ENCODE measurements around the gene FBRSL1.

FBRSL1 gene

DNA sequence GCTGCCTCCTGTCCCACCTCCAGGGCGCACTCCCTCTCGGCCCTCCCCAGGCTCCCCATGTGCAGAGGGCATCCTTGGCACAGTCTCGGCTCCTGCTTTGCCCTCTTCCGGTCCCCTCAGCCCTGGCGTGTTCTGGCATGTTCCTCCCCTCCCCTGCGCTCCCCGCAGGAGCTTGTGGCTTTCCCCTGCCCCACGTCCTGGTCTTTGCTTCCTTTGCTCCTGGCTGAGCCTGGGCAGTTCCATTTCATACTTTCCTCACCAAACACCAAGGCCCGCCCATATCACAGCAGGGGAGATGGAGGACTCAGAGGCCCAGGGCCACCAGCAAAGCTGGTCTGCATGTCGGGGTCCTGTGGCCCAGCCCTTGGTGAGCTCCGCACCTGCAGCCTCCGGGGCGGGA is 56.0 kb downstream of the FBRSL1 start:
- DNase-seq: no peak

DNA sequence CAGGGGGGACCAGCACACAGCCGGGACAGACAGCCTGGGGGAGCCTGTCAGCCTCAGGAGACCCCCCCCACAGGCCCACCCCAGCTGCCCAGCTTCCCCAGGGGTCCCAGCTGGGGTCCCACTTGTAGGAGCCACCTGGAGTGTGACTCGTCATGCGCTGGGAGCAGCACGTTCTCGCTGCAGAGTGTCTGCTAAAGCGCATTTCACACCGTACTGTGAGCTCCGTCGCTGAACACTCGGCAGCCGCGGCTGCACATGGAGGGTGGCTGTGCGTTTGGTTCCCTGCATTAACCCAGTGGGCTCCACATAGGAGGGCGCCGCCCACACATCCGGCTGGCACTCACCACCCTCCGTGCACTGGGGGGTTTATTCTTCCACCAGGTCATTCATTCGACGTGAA is 56.7 kb downstream of the FBRSL1 start:
- no peak for DNase-seq

DNA sequence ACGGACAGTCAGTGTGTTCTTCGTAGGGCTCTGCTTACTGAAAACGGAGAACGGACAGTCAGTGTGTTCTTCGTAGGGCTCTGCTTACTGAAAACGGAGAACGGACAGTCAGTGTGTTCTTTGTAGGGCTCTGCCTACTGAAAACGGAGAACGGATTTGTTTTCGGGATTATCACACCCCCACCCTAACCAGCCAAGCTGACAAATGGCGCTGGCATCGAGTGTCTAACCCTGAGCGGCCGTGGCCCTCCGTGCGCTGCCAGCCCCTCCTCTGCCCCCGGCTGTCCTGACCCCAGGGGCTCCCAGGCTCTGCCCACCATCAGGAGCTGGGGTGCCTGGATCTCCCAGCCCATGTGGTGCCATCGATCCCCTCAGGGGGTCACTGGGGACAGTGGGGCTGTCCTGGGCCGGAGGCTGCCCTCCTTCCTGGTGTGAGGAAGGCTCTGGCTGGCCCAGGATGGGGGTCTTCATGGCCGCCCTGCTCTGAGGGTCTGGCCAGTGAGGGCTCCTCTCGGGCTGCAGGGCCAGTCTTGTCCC is 57.3 kb downstream of the FBRSL1 start:
- no peak for DNase-seq

DNA sequence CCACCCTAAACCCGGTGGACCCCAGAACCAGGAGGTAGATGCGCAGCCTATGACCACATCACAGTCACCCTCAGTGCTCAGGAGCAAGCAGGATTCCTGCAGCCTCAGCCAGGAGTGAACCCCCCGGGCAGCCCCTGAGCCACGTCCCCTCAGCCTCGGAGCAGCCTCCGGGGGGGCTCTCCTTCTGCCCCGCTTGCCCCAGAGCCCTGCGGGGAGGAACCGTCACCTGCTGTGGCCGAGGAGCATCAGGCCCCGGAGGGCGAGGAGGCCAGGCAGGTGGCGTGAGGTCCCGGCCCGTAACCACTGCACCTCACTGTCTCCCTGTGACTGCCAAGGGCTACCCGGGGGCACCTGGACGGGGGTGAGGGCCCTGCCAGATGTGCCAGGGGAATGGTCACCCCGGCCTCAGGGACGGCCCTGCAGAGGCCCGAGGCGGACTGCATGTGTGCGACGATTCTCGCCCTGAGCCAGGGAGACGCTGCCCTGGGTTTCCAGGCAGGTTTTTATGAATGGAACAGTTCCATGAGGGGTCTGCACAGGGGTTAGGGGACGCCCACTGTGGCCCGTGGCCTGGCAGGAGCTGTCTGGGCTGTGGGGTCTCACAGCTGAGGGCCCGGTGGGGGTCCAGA is 58.6 kb downstream of the FBRSL1 start:
- no peak for DNase-seq

DNA sequence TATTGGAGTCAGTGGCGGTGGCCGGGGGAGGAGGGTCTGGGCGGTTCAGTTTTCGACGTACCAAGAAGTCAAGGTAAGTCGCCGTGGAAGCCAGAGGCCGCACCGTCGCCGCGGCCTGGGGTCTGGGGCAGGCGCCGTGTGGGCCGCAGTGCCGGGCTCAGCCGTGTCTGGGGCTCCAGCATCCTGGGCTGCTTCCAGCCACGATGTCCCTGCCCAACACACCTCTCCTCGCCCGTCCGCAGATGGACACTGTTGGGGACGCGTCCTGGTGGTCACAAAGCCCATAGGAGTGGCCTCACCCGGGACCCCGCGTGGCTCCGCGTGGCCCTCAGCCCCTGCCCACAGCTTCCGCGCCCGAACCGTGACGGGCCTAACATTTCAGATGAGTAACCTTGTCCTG is 59.1 kb downstream of the FBRSL1 start:
- no peak for DNase-seq

DNA sequence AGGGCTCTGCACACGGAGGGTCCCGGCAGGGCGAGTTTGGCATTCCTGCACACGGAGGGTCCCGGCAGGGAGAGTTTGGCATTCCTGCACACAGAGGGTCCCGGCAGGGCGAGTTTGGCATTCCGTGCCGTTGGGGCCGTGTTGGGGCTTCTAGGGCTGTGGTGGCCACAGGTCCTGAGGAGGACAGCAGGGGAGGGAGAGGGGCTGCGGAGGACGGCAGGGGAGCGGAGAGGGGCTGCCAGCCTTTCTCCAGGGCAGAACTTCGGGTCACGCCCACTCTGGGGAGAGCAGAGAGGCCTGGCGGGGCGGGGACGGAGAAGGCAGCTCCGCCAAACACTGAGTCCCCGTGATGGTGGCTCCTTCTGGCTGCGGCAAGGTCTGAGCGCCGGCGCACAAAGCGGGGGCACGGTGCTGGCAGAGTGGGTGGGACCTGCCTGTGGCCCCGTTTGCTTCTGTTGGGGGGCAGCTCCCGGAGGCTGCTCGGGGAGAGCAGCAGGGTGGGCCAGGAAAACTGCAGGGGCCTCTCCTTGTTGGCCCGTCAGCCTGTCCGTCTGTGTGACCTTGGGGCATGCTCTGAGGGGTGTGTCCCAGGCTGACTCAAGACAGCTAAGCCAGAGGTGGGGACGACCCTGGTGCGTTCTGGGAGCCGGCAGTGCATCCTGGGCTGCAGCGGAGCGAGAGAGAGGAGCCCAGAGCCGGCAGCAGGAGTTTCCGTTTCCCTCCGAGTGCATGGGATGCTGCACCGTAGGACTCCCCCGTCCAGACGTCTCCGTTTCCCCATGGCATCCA is 60.3 kb downstream of the FBRSL1 start:
- DNase-seq: peak; percentile 19

DNA sequence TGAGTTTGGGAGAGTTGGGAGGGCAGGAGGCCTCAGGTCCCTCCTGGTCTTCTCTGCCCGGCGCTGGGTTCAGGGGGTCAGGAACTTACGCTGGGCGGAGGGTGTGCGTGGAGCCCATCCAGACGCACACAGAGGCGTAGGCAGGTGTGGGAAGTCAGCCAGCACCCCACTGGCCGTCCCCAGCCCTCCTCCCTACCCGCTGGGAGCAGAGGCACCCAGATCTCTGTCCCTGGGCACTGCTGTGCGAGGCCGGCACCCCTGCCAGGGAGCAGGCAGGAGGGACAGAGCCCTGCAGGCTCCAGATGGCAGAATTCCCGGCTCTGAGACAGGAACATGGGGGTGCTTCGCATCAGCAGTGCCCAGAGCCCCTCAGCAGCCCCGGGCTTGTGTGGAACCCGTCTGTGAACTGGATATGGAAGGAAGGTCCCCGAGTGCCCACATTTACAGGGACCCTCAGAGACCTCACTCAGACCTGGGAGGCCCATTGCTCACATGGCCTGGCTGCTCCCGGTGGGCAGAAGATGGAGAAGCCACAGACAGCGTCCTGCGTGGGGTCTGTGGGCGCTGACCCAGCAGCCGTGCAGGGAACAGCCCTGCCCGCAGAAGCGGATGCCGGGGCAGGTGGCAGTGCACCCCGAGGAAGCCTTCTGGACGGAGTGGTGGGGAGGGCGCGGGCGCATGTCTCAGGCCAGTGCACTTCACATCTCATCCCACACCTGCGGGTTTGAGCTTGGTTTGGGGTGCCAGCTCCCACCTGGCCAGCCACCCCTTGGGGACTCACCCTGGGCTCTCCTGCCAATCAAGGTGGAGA is 61.1 kb downstream of the FBRSL1 start:
- DNase-seq: no peak

DNA sequence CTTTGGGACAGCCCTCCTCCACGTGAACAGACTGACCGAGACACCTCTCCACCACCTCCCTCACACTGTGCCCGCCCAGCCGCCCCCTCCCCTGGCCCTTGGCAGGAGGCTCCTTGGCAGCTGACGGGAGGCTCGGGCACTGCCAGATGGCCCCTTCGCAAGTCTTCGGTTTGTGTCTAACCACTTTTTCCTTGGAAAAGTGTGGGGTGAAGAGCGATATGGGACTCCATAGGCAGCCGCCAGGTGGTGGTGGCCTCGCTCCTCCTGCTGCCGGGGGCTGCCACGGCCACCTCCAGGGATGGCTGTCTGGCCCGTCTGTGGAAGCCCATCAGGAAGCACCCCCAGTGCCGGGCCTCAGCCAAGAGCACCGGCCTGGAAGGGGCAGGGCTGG is 61.7 kb downstream of the FBRSL1 start:
- no peak for DNase-seq

DNA sequence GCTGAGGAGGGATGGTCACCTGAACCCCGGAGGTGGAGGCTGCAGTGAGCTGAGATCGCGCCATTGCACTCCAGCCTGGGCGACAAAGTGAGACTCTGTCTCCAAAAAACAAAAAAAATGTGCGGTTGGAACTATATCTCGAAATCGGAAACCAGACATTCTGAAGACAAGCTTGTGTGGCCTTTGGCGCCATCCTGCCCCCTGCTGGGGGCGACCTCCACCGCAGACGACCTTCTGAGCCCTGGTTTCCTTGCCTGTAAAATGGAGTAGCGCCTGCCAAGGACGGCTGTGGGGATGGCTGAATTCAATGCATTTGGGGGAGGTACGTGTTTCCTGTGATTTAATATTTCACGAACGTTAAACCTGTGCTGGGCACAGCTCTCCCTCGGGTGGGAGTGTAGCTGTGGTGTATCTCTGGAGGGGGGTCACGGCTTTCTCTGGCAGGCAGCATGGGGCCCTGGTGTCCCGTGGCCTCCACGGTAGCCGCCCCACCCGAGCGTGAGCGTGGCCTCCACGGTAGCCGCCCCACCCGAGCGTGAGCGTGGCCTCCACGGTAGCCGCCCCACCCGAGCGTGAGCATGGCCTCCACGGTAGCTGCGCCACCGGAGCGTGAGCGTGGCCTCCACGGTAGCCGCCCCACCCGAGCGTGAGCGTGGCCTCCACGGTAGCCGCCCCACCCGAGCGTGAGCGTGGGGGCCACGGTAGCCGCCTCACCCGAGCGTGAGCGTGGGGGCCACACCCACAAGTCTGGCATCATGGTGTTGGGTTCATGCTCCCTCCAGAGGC is 65.1 kb downstream of the FBRSL1 start:
- no peak for DNase-seq

DNA sequence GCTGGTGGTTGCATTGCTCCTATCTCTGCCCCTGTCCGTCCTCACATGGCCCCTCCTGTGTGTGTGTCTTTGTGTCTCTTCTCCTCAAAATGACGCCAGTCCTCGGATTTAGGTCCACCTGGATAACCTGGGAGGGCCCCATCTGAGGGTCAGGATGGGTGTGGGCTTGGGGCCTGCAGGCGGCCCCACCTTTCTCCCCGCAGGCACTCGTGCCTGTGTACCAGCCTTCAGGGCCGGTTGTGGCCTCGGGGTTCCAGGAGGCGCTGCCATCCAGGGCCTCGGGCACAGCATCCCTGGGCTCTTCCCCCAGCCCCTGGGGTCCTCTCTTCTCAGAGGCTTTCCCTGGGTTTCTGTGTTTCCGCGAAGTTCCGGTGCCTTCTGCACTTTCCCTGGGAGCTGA is 65.7 kb downstream of the FBRSL1 start:
- DNase-seq: no peak

DNA sequence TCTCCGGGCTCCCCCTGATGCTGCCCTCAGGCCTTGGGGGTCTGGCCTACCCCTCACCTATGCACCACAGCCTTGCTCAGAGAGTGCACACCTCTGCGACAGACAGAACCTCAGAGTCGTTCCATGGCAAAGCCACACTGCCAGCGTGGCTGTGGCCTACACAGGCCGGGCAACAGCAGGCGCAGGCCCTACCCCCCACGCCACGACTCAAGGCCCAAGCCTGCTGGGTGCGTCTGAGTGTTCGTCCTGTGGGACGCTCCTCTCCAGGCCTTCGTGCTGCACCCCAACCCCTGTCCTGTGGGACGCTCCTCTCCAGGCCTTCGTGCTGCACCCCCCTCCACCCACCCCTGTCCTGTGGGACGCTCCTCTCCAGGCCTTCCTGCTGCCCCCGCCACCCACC is 66.3 kb downstream of the FBRSL1 start:
- DNase-seq: no peak

DNA sequence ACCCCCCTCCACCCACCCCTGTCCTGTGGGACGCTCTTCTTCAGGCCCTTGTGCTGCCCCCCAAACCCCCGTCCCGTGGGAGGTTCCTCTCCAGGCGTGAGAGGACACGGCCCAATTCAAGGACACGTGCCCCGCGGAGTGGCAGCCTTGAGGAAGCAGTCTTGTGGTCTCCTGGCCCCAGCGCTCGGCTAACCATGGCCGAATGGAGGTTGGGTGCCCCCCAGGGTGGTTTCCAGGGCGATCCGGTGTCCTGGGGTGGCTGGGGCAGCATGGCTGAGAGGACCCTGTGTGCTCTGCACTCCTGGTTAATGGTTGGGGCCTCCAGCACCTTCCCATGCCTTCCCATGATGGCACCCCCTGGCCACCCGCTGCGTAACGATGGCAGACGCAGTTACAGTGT is 66.8 kb downstream of the FBRSL1 start:
- no peak for DNase-seq

DNA sequence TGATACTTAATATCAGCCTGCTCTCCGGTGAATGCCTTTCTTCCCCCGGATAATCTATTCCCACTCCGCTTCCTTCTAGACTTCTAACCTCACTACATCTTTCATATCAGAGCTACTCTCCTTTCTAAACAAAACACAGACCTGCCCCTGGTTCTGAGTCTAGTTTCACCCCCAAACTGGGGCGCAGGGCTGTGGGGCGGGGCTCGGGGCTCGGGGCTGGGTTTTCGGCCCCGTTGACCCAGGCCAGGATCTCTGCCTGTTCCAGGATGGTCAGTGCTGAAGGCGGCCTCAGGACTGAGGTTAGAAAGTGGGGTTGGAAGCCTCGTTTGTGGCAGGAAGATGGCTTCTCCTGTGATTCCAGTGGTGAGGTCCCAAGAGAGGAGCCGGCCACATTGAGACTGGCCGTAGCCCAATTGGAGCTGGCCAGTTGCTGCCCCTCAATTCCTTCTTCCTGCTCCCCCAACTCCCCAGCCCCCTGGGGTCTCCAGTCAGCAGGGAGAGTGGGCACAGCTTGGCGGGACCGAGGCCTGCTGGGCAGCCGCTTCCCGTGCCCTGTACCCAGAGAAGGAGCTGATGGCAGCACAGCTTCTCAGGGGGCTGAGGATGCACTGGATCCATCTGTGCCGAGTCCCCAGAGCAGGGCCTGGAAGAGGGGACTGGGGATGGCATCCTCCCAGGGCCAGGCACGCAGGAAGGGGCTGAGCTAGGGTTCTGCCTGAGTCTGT is 67.5 kb downstream of the FBRSL1 start:
- DNase-seq: no peak

DNA sequence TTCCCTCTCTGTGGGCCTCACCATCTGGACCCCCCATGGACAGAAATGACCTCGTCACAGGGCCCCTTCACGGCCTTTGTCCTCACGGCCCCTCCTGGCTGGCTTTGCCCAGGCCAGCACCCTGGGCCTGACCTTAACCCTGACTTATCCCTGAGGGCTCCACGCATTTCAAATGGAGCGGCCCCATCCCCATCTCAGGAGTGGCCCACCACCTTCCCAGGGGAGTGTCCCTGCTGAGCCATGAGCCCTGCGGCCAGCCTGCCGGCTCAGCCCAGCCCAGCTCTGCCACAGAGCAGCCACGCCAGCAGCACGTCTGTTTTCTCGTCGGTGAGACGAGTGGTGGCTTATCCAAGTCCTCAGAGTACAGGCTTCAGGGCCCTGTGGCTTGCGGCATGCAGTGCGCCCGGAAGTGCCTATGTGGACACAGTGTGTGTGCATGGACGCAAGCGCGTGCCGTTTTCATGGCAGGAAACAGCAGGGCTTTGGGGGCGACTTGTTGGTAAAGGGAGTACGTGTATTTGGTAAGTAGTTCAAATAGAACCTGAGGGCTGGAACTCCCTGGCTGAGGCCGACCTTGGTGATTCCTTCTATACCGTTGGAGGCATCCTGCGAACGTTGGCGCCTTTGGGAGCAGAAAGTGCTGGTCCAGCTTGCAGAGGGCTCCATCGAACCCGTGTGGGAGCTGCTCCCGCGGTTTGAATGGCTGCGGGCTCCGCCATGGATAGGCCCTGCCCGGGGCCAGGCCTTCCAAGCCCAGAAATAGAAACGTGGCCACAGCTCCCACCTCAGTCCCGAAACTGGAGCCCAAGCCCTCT is 68.3 kb downstream of the FBRSL1 start:
- DNase-seq: no peak

DNA sequence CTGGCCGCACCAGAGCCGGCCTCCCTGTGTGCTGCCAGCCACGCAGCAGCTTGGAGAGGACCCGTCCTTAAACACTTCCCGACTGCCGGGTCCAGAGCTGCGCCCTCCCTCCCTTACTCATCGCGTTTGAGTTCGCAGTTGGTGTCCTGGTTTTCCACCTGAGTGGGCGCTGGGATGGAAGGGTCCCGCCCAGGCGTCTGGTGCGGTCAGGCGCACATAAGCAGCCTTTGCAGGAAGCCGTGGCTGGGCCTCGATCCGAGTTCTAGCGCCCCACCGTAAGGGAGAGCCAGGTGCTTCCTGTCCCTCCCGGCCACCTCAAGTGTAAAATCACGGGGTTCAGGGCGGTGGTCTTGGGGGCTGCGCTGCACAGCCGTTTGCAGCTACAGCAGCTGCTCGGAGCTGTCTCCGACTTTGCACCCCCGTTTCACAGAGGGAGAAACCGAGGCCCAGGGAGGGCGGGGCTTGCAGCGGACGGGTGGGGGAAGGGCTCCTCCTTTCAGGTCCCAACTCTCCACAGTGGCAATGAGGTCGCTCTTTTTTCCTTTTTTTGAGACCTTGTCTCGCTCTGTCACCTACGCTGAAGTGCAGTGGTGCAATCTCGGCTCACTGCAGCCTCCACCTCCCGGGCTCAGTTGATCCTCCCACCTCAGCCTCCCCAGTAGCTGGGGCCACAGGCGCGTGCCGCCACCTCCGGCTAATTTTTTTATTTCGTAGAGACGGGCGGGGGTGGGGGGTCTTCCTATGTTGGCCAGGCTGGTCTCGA is 69.1 kb downstream of the FBRSL1 start:
- DNase-seq: no peak

DNA sequence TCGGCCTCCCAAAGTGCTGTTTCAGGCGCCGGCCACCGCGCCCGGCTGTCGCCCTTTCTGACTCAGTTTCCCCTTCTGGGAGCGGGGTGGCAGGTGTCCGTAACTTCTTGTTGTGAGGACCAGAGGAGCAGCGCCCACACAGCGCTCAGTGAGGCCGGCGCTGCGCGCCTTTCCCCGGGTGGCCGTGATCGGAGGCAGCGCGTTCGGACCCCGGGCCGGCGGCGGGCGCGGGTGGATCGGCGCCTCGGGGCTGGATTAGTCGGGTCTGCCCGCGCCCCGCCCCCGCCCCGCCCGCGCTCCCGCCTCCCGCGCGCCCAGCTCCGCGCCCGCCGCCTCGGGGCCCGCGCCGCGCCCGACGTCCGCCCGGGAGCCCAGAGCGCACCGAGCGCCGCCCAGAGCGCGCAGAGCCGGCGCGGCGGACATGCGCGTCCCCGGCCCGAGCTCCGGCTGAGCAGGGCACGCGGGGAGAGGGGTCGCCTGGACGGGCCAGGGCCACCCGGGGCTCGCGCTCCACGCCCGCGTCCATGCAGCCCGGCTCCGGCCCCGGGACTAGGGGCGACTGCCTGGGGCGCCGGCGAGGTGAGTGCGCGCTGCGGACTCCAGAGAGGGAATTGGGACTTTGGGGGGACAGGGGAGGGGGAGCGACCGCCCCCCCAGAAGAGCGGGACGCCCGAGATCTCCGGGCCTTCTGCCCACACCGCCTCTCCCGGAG is 69.9 kb downstream of the FBRSL1 start:
- peak; percentile 56 for DNase-seq

DNA sequence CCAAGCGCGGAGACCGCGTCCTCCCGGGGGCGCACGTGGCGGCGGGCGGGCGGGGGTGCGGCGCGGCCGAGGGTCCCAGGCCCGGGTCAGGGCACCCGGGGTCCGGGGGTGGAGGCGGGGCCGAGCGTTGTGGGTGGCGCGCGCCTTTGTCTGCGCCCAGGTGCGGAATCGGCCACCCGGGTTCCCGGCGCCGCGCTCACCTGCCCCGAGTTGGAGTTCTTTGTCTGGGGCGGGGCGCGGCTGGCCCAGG is 70.3 kb downstream of the FBRSL1 start:
- DNase-seq: no peak

DNA sequence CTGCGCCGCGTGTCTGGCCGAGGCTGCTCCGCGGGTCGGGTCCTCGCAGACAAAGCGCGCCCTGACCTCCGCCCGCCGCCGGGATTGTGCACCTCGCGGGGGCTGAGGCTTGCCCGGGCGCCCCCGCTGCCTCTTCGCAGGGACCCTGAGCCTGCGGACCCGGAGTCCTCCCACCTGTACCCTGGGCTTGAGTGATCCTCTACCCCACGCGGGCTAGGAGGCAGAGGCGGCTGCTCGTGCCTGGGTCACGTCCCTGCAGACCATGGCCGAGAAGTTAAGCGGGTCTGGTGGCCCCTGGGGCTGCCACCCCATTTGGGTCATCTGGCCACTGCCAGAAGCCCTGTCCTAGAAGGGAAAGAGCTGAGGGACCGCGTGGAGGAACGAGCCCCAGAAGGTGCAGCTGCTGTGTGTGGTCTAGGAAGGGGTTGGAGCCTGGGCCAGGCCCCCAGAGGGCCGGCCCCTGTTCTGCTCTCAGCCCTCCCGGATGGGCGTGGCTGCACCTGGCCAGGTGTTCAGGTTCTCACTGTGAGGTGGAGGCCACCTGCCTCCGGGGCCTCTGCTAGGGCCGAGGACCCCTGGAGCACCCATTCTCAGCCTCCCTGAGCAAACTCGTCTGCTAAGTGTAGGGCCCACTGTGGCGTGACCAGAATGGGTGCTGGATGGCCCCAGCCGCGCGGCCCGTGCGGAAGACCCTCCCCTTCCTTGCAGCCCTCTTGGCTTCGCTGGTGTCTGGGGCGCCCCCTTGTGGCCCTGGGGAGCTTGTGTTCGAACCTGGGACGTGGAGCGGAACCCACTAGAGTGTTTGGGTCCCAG is 70.9 kb downstream of the FBRSL1 start:
- peak; percentile 64 for DNase-seq

Data from fibroblast of skin of right biceps (primary cell).